ENCODE results near the gene OR4K2. TPM values are rescaled to one million over a fixed set of nuclear protein-coding genes. Genes with fewer than 3 reads are reported as not detected.

The OR4K2 gene
- total RNA-seq, 1 donor from 2014 or later, result not detected

Other genes starting within 250 kb of the OR4K2 start
- gene OR11H2, start 161.3 kb upstream of the OR4K2 start, total RNA-seq, result not detected in 2 replicates
- not detected in 2 replicates for gene OR4Q3, start 131.6 kb upstream of the OR4K2 start, total RNA-seq
- not detected in 2 replicates for gene OR4M1, start 101.6 kb upstream of the OR4K2 start, total RNA-seq
- not detected in 2 replicates for gene OR4N2, start 71.4 kb upstream of the OR4K2 start, total RNA-seq
- gene OR4K5, start 45.5 kb downstream of the OR4K2 start, total RNA-seq, result not detected in 2 replicates
- not detected in 2 replicates for gene OR4K1, start 55.8 kb downstream of the OR4K2 start, total RNA-seq
- not detected in 2 replicates for gene OR4K15, start 100.4 kb downstream of the OR4K2 start, total RNA-seq
- not detected in 2 replicates for gene OR4Q2, start 127.0 kb downstream of the OR4K2 start, total RNA-seq
- gene OR4K14, start 144.2 kb downstream of the OR4K2 start, total RNA-seq, result not detected in 2 replicates
- gene OR4K13, start 160.9 kb downstream of the OR4K2 start, total RNA-seq, result not detected in 2 replicates
- gene OR4L1, start 184.9 kb downstream of the OR4K2 start, total RNA-seq, result not detected in 2 replicates
- not detected in 2 replicates for gene OR4K17, start 235.6 kb downstream of the OR4K2 start, total RNA-seq

All from dermis blood vessel endothelial cell (primary cell).